Measurements from ENCODE around the gene TRIM66.

GRCh38 chr11:8713760-8714454 is 31.4 kb upstream of the TRIM66 start:
- TF ChIP-seq, protein P1, sequence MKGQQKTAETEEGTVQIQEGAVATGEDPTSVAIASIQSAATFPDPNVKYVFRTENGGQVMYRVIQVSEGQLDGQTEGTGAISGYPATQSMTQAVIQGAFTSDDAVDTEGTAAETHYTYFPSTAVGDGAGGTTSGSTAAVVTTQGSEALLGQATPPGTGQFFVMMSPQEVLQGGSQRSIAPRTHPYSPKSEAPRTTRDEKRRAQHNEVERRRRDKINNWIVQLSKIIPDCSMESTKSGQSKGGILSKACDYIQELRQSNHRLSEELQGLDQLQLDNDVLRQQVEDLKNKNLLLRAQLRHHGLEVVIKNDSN (IDR thresholded peaks at IDR 0.05) = no peak
- TF ChIP-seq, protein P2, sequence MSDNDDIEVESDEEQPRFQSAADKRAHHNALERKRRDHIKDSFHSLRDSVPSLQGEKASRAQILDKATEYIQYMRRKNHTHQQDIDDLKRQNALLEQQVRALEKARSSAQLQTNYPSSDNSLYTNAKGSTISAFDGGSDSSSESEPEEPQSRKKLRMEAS (IDR thresholded peaks at IDR 0.05) = no peak
- TF ChIP-seq RAD21 (IDR thresholded peaks at IDR 0.05; ENCODE audit: low read depth) = no peak
- TF ChIP-seq NFIC (IDR thresholded peaks at IDR 0.05) = no peak
- no peak for TF ChIP-seq CEBPB (IDR thresholded peaks at IDR 0.05)
- no peak for TF ChIP-seq TEAD4 (IDR thresholded peaks at IDR 0.05)
- TF ChIP-seq YY1 (IDR thresholded peaks at IDR 0.05; ENCODE audit: low read depth) = no peak
- no peak for TF ChIP-seq ZBTB7A (IDR thresholded peaks at IDR 0.05; ENCODE audit: low read depth)
- no peak for TF ChIP-seq TAF1 (IDR thresholded peaks at IDR 0.05; ENCODE audit: low read depth)
- TF ChIP-seq CREB1 (IDR thresholded peaks at IDR 0.05; ENCODE audit: low read depth) = no peak
